HG02885 (cell line): ENCODE measurements around the gene CFAP46.
"Not testable (repeated sequence)": the region's sequence is repeated elsewhere in the genome, so short reads cannot be mapped to it uniquely, and the experiment has no call there.

Experiments used
- ATAC-seq: cut with Tn5 transposase; IDR thresholded peaks from one replicate; pipeline ENCODE4 v1.9.1; 2021; ENCODE audit warnings: mild to moderate bottlenecking; ENCODE audit not compliant: unreplicated experiment, poor library complexity

Gene CFAP46

DNA sequence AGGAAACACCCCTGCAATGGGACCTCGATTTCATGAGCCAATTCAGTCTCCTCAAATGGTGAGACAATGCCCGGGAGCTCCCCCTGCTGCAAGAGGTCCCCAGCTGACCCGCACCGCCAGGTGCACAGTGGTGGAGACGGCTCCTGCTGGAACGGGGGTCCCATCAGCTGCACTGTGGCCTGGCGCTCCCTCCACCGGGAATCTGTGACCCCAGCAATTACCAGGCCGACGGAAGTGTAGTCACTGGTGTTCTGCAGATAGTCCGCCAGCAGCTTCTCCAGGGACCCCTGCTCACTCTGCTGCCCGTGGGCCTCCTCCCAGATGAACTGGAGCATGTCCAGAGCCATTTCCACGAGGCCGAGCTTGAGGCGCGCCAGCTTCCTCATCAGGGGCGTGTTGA, 91.5 kb downstream of the CFAP46 start:
- no peak for ATAC-seq

DNA sequence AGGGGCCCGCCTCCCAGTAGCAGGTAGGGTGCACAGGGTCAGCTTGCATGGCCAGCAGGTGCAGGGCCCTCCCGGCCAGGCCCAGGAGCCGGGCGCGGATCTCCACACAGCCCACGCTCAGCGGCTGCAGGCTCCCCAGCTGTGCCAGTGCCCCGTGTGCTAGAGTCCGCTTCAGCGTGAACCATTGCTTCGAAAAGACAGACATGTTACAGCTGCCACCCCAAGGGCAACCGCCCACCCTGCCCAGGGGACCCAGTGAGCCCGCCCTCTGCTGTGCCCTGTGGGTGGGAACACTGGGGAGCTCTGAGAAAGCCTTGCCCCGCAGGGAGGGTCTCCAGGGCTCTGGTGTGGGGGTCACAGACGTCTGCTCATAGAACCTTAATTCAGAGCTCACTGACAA, 92.1 kb downstream of the CFAP46 start:
- no peak for ATAC-seq

DNA sequence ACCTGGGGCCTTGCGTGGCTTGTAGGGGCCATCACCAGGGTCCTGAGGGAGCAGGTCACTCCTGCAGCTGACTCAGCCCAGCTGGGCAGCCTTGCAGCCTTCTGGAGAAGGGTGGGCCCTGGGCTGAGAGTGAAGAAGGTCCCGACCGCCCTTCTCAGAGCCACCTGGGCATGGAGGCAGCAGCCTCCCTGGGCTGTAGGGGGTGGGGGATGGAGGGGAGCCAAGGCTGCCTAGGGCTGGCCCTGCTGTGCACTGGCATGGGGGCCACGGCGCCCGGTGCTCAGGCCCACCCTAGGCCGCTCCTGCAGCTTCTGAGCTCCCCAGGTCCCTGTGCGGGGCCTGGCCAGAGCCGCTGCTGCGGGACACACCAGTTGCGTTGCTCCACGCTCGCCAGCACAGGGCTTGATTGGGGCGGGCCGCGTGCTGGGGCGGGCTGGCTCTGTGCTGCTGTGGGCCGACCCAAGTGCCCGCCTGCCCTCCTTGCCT, 92.8 kb downstream of the CFAP46 start:
- no peak for ATAC-seq

DNA sequence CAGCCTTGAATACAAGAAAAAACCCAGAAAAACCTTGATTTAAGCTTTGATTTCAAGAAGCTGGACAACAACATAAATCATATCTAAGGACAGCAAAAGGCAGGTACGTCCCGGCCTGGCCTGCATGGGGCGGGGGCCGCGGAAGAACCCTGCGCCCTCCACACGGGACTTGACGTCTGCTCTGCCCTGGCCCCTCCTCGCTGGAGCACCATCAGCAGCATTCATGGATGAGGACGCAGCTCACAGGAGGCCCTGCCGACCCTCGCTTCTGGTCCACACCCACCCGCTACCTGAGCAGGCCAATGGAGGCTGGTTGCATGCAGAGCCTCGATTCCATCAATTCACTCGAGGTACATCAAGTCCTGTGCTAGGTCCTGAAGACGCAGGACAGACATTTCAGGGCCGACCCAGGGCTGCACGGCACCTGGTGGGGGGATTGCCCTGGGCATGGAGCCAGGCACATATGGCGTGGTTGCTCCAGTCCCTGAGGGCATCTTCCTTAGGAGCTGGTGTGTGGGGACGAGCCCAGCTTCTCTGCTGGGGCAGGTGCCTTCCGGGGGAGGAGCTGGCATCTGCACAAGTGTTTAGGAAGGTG, 93.3 kb downstream of the CFAP46 start:
- no peak for ATAC-seq

DNA sequence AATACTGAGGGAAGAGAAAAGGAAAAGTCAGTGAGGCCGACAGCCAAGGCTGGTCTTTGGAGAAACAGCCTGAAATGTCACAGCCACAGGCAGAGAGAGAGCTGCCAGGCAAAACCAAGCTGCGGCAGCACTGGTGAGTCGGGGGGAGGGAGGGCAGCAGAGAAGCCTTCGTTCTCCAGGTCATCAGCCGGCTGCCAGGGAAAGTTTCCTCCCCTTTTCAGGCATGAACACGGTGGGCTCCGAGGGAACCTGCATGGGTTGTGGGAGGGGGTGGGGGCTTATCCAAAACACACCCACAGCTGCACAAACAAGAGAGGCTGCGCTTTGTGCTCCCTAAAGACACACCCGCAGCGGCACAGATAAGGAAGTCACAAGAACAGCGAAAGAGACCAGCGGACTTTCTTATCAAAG, 94.1 kb downstream of the CFAP46 start:
- no peak for ATAC-seq

DNA sequence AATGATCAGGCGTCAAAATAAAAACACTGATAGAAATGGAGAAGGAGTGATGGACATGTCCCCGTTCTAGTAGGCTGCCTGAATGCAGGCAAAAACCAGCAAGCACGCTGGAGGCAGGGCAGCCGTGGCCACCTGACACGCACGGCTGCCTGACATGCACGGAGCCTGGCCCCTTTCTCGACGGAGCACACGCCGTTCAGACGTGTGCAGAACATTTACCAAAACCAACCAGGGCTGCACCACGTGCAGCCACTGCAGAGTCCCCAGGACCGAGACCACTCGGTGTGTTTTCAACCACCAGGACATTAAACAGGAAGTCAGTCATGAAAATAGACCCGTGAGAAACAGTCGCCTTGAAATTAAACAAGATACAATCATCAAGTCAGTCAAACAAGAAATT, 94.5 kb downstream of the CFAP46 start:
- ATAC-seq, result no peak

DNA sequence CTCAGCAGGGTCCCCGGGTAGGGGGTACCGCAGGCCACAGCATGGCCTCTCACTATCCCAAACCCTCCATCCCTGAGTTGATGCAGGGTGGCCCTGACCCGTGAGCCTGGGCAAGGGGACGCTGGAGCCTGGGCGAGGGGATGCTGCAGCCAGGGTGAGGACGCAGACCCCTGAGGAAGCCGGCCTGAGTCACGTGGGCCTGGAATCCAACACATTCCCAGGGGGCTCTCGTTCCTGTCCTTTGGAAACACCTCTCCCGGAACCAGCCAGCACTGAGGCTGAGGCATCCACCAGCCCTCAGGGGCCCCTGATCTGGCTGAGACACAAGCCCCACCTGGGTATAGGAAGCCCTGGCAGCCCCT, 95.0 kb downstream of the CFAP46 start:
- no peak for ATAC-seq

DNA sequence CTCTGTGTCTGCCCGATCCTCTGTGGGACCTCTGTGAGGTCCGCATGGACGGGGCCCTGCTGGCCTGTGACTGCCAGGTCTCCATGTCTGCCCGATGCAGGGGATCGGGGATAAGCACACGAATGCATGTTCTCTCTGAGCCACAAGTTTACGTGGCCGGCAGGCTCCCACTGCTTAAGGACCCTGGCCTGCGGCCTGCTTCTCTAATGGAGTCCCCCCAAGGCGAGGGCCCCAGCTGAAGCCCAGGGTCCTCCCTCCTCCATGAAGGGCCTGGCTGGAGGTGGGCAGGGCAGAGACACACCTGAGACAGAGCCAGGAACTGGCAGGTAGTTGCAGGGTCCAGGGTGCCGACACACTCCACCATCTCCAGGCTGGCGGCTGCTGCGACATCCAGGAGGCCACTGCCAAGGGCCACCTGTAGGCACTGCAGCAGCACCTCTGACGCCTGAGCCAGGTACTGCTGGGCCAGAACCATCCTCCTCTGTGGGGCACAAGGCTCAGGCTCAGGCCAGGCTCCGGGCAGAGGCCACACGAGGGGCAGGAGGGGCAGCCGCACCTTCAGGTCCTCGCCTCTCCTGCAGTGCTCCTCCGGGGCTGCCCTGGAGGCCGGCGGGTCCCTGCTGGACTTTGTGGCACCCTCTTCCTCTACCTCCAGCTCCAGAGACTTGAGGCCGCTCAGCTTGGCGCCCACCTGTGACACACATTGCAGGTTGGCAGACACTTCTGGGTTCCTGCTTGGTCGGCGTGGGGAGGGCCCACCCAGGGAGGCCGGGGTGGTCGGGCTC, 95.5 kb downstream of the CFAP46 start:
- no peak for ATAC-seq

DNA sequence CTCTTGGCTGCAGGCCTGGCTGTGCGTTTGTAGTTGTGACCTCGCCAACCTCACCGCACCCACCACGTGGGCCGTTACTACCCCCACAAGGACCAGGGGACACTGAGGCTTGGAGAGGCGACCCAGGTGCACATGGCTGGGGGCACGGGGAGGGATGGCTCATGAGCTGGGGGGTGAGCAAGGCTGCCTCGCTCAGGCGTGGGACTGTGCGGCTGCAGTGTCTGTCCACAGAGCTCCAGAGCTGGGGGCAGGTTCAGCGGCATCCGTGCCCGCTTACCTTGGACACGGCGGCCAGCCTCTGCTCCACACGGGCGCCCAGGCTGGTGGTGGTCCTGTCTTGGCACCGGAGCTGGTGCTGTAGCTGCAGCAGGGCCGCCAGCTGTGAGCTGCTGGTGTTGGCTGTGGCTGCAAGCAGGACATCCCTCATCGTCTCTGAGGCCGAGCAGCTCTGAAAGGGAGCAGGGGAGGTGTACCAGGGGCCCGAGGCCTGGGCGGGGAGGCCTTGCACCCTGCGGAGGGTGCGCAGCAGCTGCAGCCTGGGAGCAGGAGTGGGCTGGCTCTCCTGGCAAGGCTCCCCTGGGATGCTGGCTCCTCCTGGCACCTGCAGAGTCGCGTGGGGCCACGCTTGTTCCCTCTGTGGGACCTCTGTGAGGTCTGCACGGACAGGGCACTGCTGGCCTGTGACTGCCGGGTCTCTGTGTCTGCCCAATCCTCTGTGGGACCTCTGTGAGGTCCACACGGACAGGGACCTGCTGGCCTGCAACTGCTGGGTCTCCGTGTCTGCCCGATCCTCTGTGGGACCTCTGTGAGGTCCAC, 96.4 kb downstream of the CFAP46 start:
- no peak for ATAC-seq

DNA sequence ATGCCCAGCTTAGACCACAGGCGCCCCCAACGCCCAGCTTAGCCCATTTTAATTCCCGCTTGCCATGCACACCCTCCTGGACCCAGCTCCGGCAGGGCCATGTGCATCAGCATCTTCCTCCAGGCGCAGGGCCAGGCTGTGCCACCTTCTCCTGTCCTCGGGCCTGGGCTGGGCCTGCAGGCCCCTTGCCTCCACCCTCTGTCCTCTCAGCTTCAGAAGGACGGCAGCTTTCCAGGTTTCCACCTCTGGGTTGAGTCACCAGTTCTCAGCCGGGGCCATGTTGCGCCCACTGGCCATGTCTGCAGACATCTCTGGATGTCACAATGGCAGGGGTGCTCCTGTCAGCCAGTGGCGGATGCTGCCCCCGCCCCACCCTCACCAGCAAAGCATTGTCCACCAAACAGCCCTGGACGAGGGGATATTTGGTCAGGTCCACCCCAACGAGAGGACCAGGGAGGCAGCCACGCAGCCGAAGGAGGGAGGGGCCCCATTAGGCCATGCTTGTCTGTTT, 97.3 kb downstream of the CFAP46 start:
- ATAC-seq, result no peak

DNA sequence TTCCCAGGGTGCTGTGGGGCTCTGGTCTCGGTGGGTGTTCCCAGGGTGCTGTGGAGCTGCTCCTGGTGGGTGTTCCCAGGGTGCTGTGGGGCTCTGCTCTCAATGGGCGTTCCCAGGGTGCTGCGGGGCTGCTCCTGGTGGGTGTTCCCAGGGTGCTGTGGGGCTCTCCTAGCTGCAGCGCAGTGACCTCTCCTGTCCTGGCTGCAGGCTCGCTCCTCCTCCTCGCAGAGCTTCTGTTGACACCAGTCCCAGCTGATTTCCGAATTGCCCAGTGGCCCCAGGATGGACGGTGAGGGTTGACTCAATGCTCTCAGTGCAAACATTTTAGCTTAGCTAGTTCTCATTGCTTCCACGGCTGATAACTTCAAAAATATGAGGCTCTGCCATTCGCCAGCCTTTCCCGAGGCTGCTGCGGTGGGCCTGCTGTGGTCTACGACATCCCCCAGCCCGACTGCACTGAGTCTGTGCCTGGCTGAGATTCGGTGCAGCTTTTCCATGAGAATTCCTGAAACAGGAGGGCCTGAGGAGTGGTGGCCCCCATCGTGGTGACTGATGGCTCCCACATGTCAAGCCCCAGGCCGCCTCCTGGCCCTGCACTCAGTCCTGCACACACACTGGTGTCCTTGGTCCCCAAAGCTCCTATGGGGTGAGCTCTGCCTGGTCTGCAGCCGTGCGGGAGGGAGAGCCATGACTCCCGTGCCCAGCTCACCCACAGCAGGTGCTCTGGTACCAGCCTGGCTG, 98.1 kb downstream of the CFAP46 start:
- ATAC-seq, result no peak

DNA sequence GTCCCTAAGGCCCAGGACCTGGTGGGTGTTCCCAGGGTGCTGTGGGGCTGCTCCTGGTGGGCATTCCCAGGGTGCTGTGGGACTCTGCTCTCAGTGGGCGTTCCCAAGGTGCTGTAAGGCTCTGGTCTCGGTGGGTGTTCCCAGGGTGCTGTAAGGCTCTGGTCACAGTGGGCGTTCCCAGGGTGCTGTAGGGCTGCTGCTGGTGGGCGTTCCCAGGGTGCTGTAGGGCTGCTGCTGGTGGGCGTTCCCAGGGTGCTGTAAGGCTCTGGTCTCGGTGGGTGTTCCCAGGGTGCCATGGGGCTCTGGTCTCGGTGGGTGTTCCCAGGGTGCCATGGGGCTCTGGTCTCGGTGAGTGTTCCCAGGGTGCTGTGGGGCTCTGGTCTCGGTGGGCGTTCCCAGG, 99.1 kb downstream of the CFAP46 start:
- ATAC-seq, result not testable (repeated sequence)

DNA sequence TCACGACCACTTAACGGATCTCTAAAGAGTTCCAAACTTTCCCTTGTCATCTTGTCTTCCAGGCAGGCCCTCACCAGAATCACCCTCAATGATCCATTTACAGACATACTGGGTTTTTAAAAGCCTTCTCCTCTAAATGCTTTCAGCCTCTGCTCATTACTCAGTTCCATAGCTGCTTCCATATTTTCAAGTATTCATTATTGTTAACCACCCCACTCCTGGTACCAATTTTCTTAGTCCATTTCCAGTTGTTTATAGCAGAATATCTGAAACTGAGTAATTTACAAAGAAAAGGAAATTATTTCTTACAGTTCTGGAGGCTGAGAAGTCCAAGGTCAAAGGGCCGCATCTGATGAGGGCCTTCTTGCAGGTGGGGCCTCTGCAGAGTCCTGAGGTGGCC, 100.0 kb downstream of the CFAP46 start:
- ATAC-seq, result no peak

DNA sequence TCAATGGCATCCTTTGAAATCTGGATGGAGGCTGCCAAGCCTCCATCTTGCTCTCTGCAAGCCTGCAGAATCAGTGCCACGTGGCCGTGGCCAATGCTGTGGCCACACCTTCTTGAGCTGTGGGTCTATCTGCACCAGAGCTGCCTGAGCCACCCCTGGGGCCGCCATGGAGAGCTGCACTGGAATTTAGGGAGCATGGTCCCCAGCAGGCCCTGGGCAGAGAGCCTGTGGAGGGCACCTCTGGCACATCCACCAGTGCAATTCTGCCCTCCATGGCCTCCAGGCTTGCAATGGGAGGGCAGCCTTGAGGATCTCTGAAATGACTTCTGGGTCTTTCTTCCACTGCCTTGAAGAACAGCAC, 100.8 kb downstream of the CFAP46 start:
- no peak for ATAC-seq

DNA sequence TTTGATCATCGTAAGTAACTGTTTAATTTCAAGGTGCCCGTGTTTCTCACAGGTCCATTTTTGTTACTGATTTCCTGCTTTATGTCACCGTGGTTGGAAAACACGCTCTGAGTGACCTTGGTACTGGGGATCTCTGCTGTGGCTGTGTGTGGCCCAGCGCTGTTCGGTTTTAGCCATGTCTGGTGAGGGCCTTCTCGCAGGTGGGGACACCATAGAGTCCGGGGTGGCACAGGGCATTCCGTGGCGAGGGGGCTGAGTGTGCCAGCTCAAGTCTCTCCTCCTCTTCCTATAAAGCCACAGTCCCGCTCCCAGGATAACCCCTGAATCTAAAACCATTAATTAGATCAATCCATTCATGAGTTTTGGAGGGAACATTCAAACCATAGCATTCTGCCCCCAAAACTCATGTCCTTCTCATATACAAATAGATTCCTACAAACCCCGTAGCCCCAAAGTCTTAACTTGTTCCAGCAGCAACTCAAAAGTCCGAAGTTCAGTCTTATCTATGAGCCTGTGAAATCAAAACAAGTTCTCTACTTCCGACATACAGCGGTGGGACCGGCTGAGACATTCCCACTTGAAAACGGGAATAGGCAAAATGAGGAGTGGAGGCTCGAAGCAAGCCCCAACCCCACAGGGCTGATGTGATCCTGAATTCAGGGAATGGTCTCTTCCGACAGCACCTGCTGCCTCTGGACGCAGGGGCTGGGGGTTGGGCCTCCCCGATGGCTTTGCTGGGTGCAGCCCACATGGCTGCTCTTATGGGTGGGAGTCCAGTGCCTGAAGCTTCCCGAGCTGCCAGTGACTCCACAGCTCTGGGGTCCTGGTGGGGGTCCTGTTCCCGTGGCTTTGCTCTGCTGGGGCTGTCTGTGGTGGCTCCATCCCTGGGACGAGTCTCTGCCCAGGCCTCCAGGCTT, 101.4 kb downstream of the CFAP46 start:
- ATAC-seq, result no peak

DNA sequence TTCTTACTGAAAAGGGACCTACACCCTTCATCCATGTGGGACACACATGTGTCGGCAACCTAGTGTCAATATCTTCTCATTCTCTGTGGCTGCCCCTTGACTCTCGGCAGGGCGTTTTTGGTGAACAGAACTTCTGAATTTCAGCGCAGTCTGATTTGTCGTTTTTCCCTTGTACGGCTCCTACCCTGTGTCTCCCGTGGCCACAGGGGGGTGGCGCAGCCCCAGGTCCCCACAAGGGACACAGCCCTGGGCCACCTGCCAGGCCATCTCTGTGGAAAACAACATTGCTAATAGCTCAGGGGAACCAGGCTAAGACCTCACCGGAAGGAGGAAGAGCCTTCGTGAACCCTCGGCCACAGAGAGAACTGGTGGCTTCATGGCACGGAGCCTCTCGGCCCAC, 103.3 kb downstream of the CFAP46 start:
- no peak for ATAC-seq

DNA sequence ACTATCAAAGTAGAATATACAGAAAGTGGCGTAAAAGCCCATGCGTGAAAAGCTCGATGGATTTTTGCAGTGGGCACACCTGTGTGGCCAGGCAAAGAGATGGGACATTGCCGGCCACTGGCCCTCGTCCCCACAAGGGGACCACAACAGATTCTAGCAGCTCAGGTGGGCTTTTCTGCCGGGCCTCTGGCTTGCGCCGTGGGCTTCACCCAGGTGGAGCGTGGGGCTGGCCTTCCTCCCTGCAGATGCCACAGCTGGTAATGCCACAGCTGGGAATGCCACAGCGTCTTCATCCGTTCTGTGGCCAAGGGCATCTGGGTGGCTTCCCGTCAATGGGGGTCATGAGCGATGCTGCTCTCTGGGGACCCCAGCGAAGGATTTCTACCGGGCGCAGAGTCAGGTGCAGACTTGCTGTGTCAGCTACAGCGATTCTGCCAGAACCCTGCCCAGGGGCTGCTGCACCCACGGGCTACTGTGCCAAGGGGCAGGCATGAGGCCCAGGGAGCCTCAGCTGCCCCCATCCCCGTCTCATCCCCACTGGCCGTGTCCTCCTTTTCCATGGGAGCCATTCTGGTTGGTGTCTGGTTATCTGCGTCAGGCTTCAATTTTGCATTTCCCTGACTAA, 103.9 kb downstream of the CFAP46 start:
- no peak for ATAC-seq

DNA sequence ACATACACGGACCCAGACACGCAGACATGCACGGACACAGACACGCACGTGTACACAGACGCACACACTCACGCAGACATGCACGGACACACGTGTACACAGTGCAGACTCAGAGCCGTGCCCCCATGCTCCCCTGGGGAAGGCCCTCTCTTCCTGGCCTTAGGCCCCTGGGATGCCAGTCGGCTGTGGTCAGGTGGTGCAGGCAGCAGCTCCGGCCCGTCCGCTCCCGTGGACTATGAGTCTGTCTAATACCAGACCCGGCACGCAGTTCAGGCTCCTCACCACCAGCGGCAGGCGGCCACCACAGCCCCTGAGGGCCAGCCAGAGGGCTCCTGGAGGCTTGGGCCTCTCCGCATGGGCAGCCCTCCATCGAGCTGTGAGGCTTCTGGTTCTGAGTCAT, 104.5 kb downstream of the CFAP46 start:
- ATAC-seq, result no peak
